Stimulated activated CD4-positive, alpha-beta T cell treated with anti-CD3 and anti-CD28 coated beads, Interleukin-15, amount 100 ng/mL, for 24 hours (primary cell): Measurements from ENCODE around the gene PALLD.
A peak's percentile ranks its signal among the peaks of the same experiment; 100 is the strongest.

ENCODE experiments used
- DNase-seq: peaks from one replicate; pipeline ENCODE4 v3.0.0-alpha.2; 2020

Gene PALLD

DNA sequence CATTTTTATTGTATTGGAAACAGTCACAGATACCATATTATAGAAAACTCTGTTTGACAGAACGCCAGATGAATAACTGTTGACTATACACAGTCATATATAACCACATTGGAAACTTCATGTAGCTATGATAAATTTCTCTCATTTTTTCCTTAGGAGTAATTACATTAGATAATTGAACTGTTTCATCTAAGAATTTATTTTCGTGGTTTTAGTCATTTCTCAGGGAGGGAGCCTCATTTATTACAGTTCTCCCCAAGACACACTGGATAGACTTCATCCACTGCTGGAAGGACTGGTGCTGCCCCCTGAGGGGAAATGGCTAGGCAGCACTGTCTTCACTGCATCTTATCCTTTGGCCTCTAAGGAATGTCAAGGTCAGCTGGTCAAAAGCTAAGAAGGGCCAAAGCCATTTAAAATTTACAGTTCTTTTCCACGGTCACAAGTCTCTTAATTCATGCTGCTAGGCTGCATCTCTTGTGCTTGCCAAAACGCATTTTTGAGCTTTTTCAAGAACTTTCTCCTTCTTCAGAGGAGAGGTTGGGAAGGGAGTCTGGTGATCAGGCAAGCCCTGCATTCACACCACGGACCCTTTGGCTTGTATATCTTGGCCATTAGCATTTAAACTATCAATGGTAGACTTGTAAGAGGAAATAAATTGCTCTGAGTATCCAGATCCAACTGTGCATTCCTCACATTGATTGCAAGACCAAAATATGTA lies 368.1 kb downstream of the PALLD start:
- no peak for DNase-seq

DNA sequence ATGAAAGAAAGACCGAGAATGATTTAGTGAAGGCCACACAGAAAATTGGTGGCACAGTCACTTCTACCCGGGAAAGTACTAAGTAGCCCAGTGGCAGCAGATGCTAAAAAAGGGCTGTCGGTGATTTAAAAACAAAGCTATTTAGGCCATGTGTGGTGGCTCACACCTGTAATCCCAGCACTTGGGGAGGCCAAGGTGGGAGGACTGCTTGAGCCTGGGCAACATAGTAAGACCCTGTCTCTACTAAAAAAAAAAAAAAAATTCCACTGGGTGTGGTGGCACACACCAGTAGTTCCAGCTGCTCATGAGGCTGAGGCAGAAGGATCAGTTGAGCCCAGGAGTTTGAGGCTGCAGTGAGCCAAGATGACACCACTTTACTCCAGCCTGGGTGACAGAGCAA lies 369.0 kb downstream of the PALLD start:
- no peak for DNase-seq

DNA sequence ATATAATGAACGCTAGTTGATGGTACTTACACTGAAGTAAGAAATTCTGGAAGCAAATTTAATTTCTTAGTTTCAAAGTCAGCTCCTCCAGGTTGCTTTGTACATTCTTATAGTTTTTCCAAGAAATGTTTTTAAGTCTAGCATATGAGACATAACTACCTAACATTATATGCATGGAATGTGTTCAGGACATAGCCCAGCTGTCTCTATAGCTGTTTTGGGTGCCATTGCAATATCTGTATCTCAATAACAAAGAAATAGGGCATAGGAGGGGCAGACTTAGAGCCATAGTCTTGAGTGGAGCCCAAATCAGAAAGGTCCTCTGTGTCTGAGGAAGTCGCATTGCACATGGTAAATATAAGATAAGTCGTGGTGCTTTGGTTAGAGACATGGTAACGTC lies 369.8 kb downstream of the PALLD start:
- DNase-seq: no peak

DNA sequence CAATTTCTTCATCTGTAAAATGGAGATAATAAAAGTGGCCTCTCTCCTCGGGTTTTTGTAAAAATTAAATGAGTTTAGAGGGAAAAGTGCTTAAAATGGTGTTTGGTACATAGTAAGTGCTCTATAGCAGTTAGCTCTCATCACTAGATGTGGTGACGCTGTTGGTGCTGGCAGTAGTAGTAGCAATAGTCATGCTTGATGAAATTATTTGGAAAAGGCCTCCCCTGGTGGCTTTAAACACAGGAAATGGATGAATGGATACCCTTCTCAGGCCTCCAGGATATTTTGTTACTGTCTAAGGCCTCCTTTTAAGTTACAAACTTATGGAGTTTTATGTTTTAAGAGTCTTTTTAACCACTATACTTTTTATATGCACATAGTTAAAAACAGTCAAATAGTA lies 370.3 kb downstream of the PALLD start:
- no peak for DNase-seq

DNA sequence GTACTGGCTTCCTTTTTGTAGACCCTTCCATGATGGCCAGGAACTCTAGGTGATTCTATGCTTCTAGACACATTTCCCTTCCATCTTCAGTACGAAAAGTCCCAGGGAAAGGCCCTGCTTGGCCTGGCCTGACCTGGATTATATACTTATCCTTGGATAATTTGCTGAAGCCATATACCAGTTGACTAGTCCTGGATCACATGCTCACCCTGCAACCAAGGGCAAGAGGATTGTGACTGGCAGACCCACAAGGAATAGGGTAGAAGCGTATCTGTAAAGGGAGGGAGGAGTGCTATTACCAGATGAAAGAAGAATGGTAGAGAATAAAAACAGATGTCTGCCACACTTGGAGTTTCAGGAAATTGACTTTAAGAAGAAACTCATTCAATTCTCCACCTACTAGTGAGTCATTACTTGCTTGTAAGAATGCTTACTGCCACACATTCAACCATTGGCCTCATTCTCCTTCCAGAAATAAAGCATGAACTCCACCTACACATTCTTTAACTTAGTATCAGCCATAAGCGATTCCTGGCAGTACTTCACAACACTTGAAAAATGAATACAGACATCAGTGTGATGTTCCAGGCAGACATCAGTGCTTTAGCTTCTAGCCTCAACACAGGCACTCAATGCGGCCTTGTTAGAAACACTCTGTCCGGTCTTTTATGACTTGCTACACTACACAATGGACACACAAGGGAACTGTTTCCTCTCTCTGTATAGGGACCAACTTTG lies 371.4 kb downstream of the PALLD start:
- no peak for DNase-seq

DNA sequence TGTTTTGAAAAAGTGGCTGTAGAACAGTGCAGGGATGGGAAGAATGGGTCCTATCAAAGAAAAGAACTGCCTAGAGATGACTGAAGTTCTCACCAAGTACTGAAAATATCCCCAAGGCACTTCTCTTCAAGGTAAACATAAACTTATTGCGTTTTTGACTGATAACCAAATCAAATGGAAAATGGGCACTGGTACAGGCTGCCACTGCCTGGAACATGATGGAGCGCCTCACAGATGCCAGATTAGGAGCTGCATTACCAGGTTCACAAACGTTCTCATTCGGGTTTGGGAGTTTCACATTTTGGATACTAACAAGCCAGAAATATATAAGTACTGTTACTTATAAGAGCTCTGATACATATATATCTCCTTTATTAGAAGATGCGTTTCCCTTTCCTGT lies 371.9 kb downstream of the PALLD start:
- DNase-seq: no peak

DNA sequence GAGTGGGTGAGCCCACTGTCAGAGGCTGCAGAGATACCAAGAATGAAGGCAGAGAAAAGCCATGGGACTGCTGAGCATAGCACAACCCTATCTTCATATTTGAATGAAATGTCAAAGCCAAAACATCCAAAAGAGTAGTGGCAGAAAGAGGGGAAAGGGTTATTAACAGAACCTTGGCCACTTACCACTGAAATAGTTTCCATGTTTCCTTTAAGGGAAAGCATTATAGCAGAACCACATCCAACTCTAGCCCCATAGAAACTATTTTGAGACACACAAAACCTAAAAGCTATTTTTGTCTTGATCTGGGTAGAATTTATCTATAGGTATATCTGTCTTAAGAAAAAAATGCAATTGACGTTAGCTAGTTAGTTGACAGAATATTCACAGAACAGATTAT lies 373.2 kb downstream of the PALLD start:
- no peak for DNase-seq

DNA sequence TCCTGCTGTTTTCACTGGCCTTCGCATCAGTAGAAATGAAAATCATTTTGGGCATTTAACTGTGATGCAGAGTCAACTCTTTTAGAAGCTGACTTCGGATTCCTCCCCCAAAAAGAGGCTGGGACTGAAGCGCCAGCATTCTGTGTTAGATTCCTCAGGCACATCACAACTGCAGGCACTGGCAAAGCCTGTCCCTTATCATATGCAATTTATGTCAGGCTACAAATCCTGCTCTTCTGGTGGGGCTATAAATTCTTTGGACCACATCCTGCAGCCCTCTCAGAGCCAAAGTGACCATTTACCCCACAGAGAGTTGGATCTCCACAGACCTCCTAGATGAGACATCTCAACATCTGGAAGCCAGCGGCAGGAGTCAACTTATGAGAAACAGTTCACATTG lies 374.8 kb downstream of the PALLD start:
- no peak for DNase-seq

DNA sequence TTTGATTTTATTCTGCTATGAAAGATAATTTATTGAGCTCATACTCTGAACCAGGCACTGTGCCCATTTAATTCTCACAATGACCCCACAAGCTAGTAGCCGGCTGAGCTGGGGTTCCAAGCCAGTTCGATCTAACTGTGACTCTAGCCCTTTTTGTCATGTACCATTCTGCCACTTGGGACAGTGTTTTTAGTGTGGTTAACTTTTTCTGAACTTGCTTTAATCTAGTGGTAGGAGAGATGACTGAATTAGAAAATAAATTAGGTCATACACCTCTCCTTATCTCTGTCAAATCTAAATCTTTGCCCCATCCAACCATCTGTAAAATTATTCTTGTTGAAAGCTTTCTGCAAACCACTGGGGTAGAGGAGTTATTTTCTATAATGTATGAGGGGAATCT lies 377.2 kb downstream of the PALLD start:
- DNase-seq: no peak

DNA sequence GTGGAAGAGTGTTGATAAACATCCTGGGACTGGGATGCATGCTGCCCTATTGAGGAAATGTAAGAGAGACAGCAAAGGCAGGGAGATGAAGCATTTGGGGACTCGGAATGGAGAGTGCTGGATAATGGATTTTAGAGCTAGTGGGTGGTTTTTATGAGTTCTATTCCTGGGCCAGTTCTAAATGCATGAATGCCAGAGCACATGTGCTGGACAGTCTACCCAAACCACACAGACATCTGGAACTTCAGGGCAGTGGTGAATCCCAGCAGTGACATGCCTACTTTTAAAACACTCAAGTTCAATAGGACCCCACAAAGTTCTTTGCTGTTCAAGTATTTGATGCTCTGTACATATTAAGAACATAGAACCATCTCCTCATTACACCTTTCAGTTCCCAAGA lies 379.3 kb downstream of the PALLD start:
- no peak for DNase-seq

DNA sequence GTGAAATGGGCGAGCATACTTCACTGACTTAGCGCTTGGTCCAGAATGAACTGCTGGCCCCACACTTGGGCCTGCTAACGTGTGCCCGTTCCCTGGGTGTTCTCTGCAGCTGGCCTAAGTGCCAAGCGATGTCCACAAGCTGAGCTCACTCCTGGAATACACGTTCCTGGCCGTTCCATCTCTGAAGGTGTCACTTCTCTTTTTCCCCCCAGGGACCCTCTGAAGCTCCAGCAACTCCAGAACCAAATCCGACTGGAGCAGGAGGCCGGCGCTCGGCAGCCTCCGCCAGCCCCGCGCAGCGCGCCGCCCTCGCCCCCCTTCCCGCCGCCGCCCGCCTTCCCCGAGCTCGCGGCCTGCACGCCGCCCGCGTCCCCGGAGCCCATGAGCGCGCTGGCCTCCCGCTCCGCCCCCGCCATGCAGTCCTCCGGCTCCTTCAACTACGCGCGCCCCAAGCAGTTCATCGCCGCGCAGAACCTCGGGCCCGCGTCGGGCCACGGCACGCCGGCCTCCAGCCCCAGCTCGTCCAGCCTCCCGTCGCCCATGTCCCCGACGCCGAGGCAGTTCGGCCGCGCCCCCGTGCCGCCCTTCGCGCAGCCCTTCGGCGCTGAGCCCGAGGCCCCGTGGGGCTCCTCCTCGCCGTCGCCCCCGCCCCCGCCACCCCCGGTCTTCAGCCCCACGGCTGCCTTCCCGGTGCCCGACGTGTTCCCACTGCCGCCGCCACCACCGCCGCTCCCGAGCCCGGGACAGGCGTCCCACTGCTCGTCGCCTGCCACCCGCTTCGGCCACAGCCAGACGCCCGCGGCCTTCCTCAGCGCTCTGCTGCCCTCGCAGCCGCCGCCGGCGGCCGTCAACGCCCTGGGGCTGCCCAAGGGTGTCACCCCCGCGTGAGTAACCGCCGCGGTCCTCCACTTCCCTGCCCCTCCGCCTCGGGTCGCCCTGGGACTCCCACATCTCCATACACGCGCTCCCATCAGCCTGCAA lies 380.9 kb downstream of the PALLD start:
- peak; percentile 48 for DNase-seq

DNA sequence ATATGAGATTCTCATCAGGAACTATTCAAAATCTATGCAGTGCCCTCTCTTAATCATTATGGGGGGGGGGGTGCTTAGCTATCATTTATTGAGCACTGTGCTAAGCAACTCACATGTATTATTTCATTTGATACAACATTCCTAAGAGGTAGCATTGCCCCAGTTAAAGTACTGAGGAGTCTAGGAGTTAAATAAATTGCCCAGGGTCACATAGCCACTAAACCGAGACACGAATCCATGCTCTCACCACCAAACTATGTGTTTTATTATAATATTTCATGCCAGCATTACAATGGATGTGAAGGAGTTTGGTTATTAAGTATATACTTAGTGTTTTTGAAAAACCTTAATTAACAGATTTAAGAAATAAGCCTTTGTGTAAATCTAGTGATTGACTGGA lies 381.8 kb downstream of the PALLD start:
- DNase-seq: no peak

DNA sequence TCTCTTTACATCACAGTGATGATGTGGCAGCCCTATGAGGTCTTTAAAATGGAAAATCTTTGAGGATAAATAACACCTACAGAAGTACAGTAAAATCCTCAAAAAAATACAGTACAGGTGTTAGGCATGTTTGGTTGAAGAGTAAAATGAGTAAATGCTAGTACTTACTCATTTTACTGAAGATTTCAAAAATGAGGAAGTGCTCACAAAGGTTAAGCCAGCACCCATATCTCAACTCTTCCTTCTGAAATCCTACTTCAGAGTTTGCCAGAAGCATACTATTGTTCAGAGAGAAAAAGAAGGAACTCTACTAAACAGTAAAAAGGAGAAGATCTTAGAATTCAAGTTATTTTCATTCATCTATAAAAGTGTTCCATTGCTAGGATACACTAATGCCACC lies 382.3 kb downstream of the PALLD start:
- DNase-seq: no peak

DNA sequence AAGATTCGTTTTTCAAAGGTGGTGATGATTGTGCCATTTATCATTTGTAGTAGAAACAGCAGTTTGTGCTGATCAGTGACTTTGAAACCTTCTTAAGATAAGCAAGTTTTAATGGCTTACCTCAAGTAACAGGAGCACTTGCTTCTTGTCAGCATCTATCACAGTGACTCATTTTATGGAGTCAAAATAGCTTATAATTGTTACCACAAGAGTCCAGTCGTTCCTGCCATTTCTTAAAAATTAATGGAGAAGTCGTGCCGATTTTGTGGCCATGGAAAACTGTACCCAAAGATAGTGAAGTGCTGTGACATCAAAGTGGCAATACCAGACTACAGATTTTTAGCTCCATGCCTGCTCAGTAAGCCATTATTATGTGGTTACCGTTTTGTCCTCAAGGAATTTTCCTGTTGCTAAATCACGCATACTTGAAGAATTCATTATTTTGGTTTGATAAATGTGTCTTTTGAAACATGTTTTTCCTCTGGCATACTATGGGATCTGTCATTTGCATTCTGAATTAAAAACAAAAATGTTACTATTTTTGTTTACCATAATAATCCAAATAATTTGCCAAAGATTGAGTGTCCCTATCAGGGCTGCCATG lies 383.3 kb downstream of the PALLD start:
- no peak for DNase-seq

DNA sequence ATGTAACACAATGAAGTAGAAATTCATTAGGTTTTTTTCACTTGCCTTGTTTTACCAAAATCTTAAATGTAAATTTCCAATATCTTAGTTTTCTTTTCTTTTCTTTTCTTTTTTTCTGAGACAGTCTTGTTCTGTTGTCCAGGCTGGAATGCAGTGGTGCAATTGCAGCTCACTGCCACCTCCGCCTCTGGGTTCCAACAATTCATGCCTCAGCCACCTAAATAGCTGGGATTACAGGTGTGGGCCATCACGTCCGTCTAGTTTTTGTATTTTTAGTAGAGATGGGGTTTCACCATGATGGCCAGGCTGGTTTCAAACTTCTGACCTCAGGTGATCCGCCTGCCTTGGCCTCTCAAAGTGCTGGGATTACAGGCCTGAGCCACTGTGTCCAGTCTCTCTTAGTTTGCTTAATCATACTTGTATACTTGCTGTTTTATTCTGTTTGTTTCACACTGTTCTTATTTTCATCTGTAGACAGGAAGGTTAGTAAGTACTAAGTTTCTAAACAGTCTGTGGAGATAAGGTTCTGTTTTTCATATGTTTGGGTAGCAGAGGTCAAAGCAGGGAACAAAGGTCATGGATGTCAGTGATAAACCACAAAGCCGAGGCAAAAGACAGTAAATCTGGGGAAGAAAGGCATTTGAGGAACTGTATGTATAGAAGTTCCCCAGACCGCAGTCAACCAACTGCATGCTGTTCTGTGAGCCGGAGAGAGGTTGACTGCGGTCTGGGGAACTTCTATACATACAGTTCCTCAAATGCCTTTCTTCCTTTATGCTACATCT lies 384.2 kb downstream of the PALLD start:
- no peak for DNase-seq

DNA sequence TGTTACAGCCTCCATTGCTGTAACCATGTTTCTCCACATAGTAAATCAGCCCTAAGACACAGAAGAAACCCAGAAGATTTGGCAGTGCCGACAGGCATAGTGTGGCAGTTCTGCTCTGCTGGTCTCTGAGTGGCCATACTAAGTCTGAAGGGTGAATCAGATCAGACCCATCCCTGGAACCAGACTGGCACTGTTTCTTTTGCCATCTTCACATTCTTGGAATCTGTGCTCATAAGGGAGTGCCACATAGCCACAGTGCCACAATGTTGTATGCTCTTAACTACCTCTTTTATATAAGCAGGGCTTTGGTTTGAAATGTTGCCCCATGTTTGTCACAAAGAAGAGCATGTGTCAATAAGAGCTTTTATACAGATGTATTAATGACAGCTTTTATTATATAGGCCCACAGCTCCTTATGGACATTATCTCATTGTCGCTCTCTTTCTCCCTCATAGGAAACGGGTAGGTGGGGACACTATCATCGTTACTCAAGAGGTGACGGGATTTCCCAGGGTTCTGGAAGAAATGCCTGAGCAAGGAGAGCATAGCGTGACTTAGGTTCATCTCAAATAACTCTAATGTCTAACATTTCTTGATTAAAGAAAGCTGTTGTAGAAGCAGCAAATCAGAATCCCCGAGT lies 385.0 kb downstream of the PALLD start:
- DNase-seq: no peak

DNA sequence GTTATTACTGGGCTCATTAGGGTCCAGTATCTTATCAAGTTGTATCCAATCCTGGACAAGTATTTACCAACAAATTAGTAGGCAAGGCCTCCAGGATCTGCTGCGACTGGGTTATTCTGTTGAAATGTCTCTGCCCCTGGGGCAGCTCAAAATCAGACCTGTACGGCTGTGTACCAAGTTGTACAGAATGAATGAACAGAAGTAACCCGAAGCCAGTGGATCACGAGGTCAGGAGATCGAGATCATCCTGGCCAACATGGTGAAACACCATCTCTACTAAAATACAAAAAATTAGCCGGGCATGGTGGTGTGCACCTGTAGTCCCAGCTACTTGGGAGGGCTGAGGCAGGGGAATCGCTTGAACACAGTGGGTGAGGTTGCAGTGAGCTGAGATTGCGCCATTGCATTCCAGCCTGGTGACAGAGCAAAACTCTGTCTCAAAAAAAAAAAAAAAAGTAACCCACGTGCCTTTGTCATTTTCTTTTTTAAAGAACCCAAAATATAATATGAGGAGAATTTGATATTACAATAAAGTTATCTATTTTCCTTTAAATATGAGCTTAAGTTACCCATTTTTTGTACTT lies 385.9 kb downstream of the PALLD start:
- no peak for DNase-seq

DNA sequence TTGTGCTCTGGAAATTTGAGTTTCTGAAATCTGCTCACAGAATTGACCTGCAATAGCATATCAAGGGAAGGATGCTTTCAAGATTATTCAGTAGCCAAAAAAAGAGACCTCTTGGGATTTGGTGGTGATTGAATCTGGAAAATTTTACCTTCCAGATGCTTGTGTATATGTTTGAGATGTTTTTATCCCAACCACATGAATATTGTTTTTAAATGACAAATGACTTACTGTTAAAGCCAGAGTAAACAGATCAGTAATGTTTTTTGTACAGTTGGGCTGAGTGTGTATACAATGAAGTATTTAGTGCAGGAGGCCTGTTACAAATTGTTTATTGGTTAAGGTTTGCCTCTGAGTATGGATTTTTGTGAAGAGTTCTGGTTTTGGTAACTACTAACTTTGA lies 386.7 kb downstream of the PALLD start:
- DNase-seq: no peak

DNA sequence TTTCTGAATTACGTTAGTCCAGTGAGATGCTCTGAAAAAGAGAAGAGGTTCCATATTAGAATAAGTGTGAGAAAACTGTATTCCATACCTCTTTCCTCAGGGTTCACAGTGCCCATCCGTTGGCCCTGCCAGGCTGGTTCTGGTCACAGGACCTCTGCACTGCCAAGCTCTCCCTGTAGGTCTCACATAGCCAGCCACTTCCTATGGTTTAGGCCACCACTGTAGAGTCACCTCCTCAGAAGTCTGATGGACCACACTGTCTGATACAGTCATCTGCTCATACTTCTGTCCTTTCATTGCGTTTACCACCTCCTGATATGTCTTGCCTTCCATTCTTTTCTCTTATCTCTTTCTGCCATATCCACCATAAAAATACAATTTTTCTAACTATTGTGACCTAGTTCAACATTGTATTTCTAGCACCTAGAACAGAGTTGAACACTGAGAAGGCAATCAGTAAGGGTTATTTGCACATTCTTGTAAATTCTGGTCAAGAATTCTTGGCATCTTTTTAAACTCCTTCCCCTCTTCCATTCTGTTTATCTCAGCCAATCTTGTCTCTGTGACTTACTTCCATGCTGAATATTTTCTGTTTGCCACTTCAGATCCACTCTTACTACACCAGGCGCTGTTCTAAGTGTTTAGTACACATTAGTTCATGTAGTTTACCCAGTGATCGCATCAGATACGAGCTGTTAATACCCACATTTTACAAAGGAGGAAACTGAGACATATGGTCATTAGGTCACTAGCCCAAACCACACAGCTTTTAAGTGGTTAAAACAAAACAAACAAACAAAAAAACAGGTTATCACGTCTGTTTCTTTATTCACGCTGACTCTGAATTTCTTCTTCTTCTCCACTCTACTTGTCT lies 387.6 kb downstream of the PALLD start:
- no peak for DNase-seq

DNA sequence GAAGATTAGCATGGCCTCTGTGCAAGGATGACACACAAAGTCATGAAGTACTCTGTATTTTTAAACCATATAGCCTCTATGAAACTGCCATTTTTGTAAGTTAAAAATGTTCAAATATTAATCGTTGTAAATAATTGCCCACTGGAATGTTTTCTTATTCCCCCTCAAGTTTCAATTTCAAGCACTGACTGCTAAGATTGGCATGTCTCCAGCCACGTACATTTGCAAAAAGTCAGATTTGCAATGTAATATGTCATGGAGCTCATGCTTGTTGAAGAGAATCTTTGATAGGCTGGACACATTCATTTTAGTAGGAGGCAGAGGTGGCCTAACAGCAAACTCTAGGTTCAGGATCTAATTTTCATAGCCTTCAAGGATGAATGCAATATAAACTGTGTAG lies 388.5 kb downstream of the PALLD start:
- DNase-seq: no peak
